Epithelial cell of proximal tubule (primary cell): ENCODE measurements around the gene BRD7. TPM values are rescaled to one million over a fixed set of nuclear protein-coding genes. Genes with fewer than 3 reads are reported as not detected.

Source experiments
- DNase-seq: peaks from one replicate; pipeline ENCODE4 v3.0.0-alpha.2; 2011; ENCODE audit warnings: low read depth
- H3K4me3 ChIP-seq: 2 replicates; pipeline ENCODE4 v1.5.1; 2011; ENCODE audit warnings: low read depth, mild to moderate bottlenecking, low read length
- CTCF ChIP-seq: conservative IDR thresholded peaks from 2 replicates; pipeline ENCODE4 v1.5.1; 2012; ENCODE audit warnings: low read depth, mild to moderate bottlenecking, low read length
- total RNA-seq: library from RNA; depleted of rRNA; stranded (reverse); fragments of >200 nt; gene quantifications from 2 replicates; pipeline ENCODE4 v1.2.3, GENCODE V29; 2015

BRD7 gene
- total RNA-seq, 1 donor from 2014 or later: 61.1 TPM

GRCh38 chr16:50280932-50281331 is 87.9 kb downstream of the BRD7 start:
- no peak for TF ChIP-seq CTCF
- no peak for DNase-seq
- no peak overlapping the region for H3K4me3 ChIP-seq

- TF ChIP-seq CTCF: no peak
- DNase-seq: no peak
- no peak overlapping the region for H3K4me3 ChIP-seq
These were observed 89.3 kb downstream of the BRD7 start for GRCh38 chr16:50279504-50279865.

GRCh38 chr16:50278251-50278650 is 90.5 kb downstream of the BRD7 start:
- DNase-seq: no peak
- TF ChIP-seq CTCF: no peak

GRCh38 chr16:50276801-50277555 is 91.8 kb downstream of the BRD7 start:
- no peak for DNase-seq

More at GRCh38 chr16:50278251-50278650, 90.5 kb downstream of the BRD7 start:
- no peak overlapping the region for H3K4me3 ChIP-seq

GRCh38 chr16:50276326-50276640 is 92.5 kb downstream of the BRD7 start:
- no peak for DNase-seq
- TF ChIP-seq CTCF: no peak
- no peak overlapping the region for H3K4me3 ChIP-seq

More at GRCh38 chr16:50276801-50277555, 91.8 kb downstream of the BRD7 start:
- no peak for TF ChIP-seq CTCF
- H3K4me3 ChIP-seq: no peak overlapping the region

GRCh38 chr16:50275428-50276325 is 93.1 kb downstream of the BRD7 start:
- H3K4me3 ChIP-seq: no peak overlapping the region
- TF ChIP-seq CTCF: no peak
- DNase-seq: no peak
